Measurements from ENCODE around the gene SPDL1. TPM values are rescaled to one million over a fixed set of nuclear protein-coding genes. Genes with fewer than 3 reads are reported as not detected.

The SPDL1 gene
- total RNA-seq, result 10 to 100 TPM in 1 of 2 donors, 1 to 10 TPM in 1; 8.0 to 13.7 TPM

DNA sequence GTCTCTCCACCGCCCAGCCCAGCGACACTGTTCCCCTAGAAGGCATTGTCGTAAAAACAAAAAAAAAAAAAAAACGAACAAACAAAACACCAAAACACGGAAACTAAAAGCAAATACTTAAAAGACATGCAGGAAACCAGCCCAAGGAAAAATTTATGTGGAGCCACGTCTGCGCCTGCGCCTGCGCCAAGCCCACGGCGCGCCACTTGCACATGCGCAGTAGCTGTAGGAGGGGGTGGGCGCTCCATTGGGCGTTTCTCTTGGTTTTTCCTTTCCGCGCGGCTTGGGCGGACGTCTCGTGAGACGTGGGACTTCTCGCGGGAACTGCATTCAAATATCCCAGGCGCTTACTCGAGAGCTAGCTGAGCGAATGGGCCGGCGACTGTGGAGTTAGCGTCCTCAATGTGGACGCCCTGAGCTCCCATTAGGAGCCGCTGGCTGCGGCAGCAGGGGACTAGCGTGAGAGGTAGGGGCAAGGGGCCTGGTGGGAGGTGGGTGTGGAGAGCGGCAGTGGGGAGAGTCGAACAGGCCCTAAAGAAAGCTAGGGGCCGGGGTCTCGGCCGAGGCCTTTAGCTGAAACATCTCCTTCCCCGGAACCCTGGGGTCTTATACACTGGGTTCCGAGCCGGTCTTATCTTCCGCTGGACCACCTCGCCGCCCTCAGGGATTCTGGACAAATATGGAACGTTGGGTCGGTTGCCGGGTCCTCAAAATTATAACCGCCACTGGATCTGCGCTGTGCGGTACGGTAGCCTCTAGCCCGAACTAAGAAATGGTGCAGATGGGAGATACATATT, at the start of gene SPDL1:
SPDL1 (plus strand) TSS at position 350 of the 797 bp plus-strand sequence. CDS start 4,644 bp downstream, outside the sequence.
- Histone ChIP-seq H3K27ac (peak within 1 kb of the TSS; percentile 58), H3K4me3 (peak within 1 kb of the TSS; percentile 86), H3K36me3 (no peaks in the 10 kb centered on the region), H3K9ac (ENCODE audit: low read depth in 2 of 2, low read length in 2 of 2) (peak within 1 kb of the TSS; percentile 77 to 78), H3K4me1 (no peaks in the 10 kb centered on the region), H3K27me3 (no peaks in the 10 kb centered on the region), H3K9me3 (no peaks in the 10 kb centered on the region)
- intact Hi-C loops (cut with DNase I), result loop anchor here (10.0 kb wide), 1 partner anchor 899 kb away; no protein-coding TSS in a partner anchor
- TF ChIP-seq CTCF (IDR thresholded peaks at IDR 0.05), result no peak
- DNase-seq, result peak; percentile 97

DNA sequence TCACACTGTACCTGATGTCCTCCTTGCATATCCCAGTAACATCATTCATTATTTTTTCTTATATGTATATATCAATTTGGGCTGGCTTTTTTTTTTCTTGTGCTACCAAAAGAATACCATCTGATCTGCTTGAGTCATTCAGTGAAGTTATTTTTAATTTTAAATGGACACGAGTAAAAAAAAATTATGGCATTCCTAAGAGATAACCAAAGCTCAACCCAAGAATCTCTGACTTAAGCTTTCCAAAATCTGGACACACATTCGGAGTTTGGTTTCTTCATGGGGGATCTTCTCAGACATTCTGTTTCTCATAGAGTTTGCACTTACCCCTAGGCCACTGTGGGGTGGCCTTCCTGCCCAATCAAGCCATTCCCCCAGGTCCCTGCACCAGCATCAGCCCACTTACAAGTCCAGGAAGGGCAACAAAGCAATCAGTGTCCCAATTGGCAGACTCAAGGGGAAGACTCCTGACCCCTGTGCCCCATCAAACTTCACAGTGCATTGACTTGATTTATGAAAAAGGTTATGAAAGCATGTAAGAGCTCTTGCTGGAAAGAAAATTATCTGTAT, 49.2 kb upstream of the SPDL1 start:
- DNase-seq, result no peak
- H3K4me1 ChIP-seq, result no peaks in the 10 kb centered on the region
- H3K9ac ChIP-seq (ENCODE audit: low read depth in 2 of 2, low read length in 2 of 2), result no peak overlapping the region
- intact Hi-C loops (cut with DNase I), result no loop called here
- no peaks in the 10 kb centered on the region for H3K9me3 ChIP-seq
- no peak for TF ChIP-seq CTCF (IDR thresholded peaks at IDR 0.05)
- H3K27me3 ChIP-seq, result no peaks in the 10 kb centered on the region
- H3K27ac ChIP-seq, result no peak overlapping the region
- no peaks in the 10 kb centered on the region for H3K36me3 ChIP-seq
- H3K4me3 ChIP-seq, result no peak overlapping the region

DNA sequence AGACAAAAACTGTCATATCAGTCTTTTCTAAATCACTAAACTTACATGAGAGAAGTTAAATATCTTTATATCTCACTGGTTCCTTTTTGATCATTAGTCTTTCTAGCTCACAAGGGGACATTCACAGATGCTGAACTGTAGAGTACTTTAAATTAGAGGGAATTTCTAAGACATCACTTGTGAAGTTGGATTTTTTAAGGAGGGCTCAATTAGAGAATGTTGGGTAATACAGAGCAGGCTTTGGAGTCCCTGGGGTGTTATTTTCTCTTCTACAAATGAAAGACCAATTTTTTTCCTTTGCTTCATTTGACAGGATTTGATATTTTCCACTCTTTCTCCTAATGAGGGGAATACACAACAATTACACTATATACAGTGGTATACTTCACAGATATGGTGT, 48.6 kb upstream of the SPDL1 start:
- Histone ChIP-seq H3K27me3 (no peaks in the 10 kb centered on the region), H3K9me3 (no peaks in the 10 kb centered on the region), H3K9ac (ENCODE audit: low read depth in 2 of 2, low read length in 2 of 2) (no peak overlapping the region), H3K4me1 (no peaks in the 10 kb centered on the region), H3K27ac (no peak overlapping the region), H3K36me3 (no peaks in the 10 kb centered on the region), H3K4me3 (no peak overlapping the region)
- TF ChIP-seq CTCF (IDR thresholded peaks at IDR 0.05), result no peak
- intact Hi-C loops (cut with DNase I), result no loop called here
- no peak for DNase-seq

- no peaks in the 10 kb centered on the region for H3K9me3 ChIP-seq
- intact Hi-C loops (cut with DNase I), result no loop called here
- H3K36me3 ChIP-seq, result no peaks in the 10 kb centered on the region
- H3K27me3 ChIP-seq, result no peaks in the 10 kb centered on the region
- H3K4me1 ChIP-seq, result no peaks in the 10 kb centered on the region
- no peak overlapping the region for H3K4me3 ChIP-seq
- H3K27ac ChIP-seq, result no peak overlapping the region
- no peak for TF ChIP-seq CTCF (IDR thresholded peaks at IDR 0.05)
- H3K9ac ChIP-seq (ENCODE audit: low read depth in 2 of 2, low read length in 2 of 2), result no peak overlapping the region
- DNase-seq, result no peak
These were observed 44.6 kb upstream of the SPDL1 start for GRCh38 chr5:169538944-169539343.

- no peak overlapping the region for H3K9ac ChIP-seq (ENCODE audit: low read depth in 2 of 2, low read length in 2 of 2)
These were observed 40.8 kb upstream of the SPDL1 start for GRCh38 chr5:169542811-169543210.

More at GRCh38 chr5:169542811-169543210, 40.8 kb upstream of the SPDL1 start:
- no peak for TF ChIP-seq CTCF (IDR thresholded peaks at IDR 0.05)
- intact Hi-C loops (cut with DNase I), result no loop called here
- DNase-seq, result no peak
- Histone ChIP-seq H3K4me3 (no peak overlapping the region), H3K27ac (no peak overlapping the region), H3K27me3 (no peaks in the 10 kb centered on the region), H3K4me1 (no peaks in the 10 kb centered on the region), H3K36me3 (no peaks in the 10 kb centered on the region), H3K9me3 (no peaks in the 10 kb centered on the region)

Measured in colonic mucosa (tissue), 4 donors.